HG03354 (cell line): ENCODE results near the gene MGLL.

Experiments used
- ATAC-seq: cut with Tn5 transposase; IDR thresholded peaks from one replicate; pipeline ENCODE4 v1.9.1; 2021; ENCODE audit warnings: mild to moderate bottlenecking; ENCODE audit not compliant: unreplicated experiment, poor library complexity, severe bottlenecking

MGLL gene

GRCh38 chr3:127699416-127700300 lies 122.7 kb downstream of the MGLL start:
- ATAC-seq: no peak

DNA sequence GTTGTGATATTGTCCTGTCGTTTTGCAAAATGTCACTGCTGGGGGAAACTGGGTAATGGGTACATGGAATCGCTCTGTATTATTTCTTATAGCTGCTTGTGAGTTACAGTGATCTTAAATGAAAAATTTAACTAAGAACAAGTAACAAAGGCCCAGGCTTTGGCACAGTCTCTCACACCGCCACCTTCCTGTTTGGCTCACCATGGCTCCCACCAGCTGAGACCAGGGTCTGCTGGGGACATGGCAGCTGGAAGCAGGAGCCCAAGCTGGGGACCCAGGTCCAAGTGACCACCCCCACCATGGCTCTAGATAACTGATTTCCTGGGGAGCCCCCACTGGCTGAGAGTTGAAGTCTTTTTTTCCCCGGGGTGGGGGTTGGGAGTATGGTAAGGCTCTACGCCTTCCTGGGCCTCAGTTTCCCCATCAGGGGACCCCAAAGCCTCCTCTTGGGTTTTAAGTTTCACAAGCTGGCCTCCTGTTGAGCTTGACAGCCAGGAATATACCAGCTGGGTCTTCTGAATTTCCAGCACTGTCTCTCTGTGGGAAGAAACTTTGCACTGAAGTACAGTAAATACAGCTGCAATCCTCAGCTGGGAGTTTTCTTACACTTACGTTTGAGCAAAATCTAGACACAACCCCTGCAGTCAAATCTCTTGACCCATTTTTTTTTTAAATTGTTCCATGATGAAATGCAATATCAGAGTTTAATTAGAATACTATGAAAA lies 123.5 kb downstream of the MGLL start:
- ATAC-seq: no peak

DNA sequence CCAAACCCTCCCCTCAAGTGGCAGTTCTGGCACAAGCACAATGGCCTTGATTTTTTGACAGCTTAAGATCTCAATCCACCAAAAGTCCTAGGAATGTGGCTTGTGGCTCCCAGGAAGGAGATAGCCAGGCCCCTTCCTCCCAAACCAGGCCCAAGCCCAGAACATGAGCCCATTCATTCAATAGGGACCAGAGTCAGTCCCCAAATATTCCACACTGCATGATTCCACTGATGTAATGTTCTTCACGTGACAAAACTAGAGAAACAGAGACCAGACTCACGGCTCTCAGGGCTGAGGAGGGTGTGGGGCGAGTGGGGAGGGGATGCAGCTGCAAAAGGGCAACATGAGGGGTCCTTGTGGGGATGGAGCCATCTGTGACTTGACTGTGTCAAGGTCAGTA lies 124.0 kb downstream of the MGLL start:
- no peak for ATAC-seq

GRCh38 chr3:127697551-127698240 lies 124.6 kb downstream of the MGLL start:
- ATAC-seq: peak; percentile 79

DNA sequence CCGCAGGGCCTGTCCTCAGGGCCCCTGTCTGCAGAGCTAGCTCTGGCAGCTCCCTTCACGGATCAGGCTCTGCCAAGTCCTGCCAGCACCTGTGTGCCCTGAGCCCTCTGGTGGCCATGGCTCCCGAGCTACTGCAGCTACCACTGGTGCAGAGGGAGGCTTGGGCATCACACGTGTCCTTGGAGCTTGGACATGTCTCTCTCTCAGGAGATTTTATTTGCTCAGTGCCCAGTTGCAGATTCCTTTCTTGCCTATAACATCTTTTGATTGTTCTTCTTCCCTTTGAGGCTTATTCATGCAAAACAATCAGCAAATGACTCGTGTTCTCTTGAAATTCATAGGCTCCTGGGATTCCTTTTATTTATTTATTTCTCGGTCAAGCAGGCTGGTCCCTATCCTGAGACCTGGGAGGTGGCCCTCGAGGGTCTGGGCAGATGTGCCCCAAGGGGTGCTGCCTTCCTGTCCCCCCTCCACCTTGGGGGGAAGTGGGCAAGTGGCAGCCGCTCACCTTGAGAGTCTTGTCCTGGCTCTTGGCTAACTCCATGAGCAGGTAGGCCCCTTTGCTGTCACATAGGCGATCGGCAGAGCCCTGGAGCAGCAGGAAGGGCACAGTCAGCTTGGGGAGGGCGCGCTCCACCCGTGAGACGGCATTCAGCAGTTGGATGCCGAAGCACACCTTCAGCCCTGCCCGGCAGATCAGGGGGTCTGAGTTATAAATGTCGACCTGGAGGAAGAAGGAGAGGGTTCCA lies 127.7 kb downstream of the MGLL start:
- ATAC-seq: no peak

GRCh38 chr3:127693336-127693843 lies 128.9 kb downstream of the MGLL start:
- ATAC-seq: no peak

DNA sequence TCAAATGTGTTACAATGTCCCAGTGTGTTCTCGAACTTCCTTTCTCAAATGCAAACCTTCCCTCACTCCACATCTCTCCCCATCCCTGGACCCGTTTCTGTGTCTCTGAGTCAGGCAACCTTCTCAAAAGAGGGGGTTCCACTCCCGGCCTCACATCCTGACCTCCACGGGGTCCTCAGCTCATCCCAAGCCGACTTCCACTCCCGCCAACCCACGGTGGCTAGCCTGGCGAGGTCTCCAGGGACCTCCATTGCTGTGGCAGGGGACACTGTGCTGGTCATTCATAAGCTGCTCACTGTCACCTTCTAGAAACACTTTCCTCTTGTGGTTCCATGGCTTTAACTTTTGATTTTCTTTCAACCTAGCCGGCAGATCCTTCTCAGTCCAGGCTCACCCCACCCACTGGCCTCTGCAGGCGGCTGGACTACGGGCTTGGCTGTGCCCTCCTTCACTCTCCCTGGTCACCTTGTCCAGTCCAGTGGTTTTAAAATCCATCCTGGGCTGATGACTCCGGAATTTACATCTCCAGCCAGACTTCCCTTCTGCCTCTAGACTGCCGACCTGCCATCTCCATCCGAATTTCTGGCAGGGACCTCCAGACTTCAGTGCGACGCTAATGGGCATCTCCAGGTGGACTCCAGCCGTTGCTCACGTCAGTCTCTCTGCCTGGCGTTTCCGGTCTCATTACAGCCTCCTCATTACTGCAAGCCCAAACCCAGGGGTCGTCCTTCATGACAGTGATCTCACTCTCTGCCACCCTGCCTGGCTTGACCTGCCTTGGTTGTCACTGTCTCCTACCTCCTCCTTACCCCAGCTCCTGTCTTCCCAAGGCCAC lies 129.6 kb downstream of the MGLL start:
- ATAC-seq: no peak

DNA sequence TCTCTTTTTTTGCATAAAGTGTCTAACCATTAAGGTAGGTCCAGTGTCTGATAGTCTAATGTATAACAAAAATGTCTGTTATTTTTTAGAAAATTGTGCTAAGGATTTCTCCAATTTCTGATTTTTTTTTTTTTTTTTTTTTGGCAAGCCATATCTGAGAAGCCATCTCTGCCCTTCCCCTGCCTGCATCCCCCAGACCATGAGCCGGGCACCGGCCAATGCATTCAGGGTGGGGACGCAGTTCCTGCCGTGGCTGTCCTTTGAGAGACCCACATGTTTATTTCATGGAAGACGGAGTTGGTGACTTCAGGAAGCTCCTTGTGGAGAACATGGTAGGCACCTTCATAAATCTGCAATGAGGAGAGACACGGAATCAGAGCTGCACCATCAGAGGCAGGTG lies 130.3 kb downstream of the MGLL start:
- no peak for ATAC-seq

GRCh38 chr3:127691489-127691888 lies 130.8 kb downstream of the MGLL start:
- no peak for ATAC-seq

DNA sequence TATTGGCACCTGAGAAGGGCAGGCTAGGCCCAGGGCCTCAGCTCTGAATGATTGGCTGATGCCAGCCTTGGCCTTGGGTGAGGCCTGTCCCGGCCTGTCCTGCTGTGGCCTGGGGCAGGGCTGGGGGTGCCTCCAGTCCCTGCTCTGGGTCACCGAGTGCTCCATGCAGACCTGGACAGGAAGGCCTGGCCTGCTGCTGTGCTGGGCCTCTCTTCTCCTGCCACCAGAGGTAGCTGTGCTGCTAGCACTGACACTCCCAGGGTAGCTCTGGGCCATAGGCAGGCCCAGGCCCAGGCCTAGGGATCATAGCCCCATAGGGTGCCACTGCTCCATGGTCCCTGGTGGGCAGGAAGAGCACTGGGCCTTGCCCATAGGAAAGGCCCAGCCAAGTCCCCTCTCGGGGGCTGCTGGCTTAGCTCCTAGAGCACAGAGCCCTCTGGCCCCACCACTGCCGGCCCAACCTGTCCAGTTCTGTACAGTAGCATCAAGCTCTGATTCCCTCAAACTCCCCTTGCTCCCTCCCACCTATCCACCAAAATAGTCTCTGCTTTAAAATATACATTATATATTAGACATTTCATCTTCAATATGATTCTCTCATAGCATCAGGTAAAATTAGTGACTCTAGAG lies 131.4 kb downstream of the MGLL start:
- no peak for ATAC-seq

DNA sequence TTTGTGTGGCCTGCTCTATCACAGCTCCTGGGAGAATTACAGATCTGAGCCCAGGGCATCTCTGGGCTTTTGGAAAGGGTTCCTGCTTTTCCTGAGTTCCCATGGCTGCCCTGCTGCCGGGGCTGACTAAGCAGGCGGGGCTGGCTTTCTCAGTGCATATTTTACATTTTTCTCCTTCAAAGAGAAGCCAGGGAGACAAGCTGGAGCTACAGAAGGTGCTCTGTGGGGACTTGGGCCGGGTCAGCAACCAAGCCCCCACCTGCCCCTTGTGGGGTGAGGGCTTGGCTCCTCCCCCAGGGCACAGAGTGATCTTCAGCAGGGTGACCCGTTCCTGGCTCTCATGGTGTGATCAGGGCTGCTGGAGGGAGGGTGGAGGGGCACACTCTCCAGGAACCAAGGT lies 132.2 kb downstream of the MGLL start:
- no peak for ATAC-seq

DNA sequence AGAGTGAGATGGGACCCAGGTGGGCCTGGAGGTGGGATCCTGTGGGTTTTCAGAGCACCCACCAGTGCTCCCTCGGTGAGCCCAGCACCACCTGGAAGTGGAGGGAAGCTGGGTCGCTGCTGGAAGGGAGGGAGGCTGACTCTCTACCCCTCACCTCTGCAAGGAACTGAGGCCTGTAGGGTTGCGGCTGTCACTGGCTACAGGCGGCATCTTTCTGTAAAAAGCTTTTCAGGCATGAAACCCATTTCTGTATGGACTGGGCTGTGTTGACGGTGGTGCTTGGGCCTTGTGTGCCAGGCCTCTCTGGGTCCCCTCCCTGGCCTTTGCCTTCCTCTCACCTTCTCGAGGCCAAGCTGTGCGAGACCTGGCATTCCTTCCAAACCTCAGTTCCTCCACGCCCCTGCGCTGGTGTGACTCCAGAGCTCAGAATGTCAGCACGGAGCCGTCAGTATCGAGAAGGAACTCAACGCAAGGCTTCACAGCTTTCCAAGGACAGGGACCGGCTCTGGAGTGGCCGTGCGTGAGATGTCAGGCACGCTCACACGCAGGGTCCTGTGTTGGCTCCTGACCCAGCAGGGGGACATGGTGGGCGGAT lies 133.0 kb downstream of the MGLL start:
- no peak for ATAC-seq

DNA sequence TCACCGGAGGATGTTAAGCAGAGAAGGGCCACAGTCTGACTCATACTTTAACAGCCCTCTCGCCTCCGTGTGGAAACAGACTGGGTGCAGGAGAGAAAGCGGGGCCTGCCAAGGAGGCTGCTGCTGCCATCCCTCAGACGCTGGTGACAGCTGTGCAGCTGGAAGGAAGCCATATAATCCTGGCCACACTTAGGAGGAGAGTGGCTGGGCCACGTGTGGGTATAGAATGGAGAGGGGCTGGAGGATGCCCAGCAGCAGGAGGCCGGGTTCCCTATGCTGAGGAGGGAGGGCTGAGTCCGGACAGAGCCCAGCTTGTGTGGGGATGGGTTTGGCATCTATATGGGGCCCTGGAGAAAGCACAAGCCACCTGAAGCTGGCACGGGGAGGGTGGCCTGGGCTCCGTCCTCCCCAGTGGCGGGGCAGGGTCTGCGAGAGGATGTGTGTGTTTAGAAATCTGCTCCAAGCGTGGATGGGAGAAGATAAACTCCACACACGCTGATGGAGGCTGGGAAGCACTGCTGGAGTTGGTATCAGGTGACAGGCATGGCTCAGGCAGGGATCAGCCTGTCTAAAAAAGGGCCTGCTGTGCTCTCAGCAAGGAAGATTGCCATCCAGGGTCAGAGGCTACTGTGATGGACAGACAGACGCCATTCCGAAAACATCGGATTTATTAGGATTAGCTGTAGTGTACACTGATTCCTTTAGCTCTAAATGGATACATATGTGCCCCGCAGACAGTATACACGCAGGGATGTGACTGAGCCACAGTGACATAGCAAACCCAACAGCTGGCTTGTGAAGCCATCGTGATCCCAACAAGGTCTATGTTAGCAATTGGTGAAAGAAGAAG lies 133.7 kb downstream of the MGLL start:
- ATAC-seq: no peak

- ATAC-seq: no peak
Observed at GRCh38 chr3:127688022-127688415, 134.3 kb downstream of the MGLL start.

DNA sequence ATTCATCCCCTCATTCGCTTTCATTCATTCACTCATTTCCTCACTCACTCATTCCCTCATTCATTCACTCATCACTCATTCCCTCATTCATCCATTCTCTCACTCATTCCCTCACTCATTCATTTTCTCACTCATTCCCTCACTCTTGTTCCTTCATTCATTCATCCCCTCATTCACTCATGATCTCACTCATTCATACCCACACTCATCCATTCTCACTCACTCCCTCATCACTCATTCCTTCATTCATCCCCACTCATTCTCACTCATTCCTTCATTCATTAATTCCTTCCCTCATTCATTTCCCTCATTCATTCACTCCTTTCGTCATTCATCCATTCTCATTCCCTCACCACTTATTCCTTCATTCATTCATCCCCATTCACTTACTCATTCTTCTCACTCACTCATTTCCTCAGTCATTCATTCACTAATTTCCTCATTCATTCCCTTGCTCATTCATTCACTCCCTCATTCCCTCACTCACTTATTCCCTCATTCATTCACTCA lies 135.0 kb downstream of the MGLL start:
- no peak for ATAC-seq

GRCh38 chr3:127686512-127686894 lies 135.8 kb downstream of the MGLL start:
- no peak for ATAC-seq
